Heart right ventricle (tissue), 16 donors: ENCODE measurements around the gene TBC1D22B. TPM values are rescaled to one million over a fixed set of nuclear protein-coding genes. Genes with fewer than 3 reads are reported as not detected.

ENCODE experiments used
- ATAC-seq, 8 donors: fragments of 200-7000 bp; cut with Tn5 transposase; one replicate each; pipeline ENCODE4 v1.9.1; 2020; ENCODE audit warnings: mild to moderate bottlenecking in 8 of 8, moderate library complexity in 8 of 8, moderate number of reproducible peaks in 1 of 8
- DNase-seq, 2 donors: peaks; one replicate each; pipeline ENCODE4 v3.0.0-alpha.2; 2020
- H3K27ac ChIP-seq, 10 donors: fragments of 200-600 bp; sonication (generic) in 2 of 10; one replicate each; pipeline versions ENCODE4 v1.5.0 to v1.8.0; 2020 to 2022; ENCODE audit warnings: mild to moderate bottlenecking in 3 of 10
- H3K27me3 ChIP-seq, 7 donors: fragments of 200-600 bp; one replicate each; pipeline ENCODE4 v1.8.0; 2021 to 2022; ENCODE audit warnings: mild to moderate bottlenecking in 2 of 7
- H3K36me3 ChIP-seq, 9 donors: fragments of 200-600 bp; sonication (generic) in 1 of 9; one replicate each; pipeline versions ENCODE4 v1.5.0 to v1.8.0; 2020 to 2022; ENCODE audit warnings: mild to moderate bottlenecking in 2 of 9
- H3K4me1 ChIP-seq, 9 donors: fragments of 200-600 bp; sonication (generic) in 1 of 9; one replicate each; pipeline versions ENCODE4 v1.5.0 to v1.8.0; 2020 to 2022; ENCODE audit warnings: mild to moderate bottlenecking in 4 of 9
- H3K4me3 ChIP-seq, 10 donors: fragments of 200-600 bp; sonication (generic) in 2 of 10; one replicate each; pipeline versions ENCODE4 v1.5.0 to v1.8.0; 2020 to 2022; ENCODE audit warnings: mild to moderate bottlenecking in 7 of 10, moderate library complexity in 2 of 10
- H3K9me3 ChIP-seq, 11 donors: fragments of 200-600 bp in 10 of 11; sonication (generic) in 2 of 11; one replicate each; pipeline versions ENCODE4 v1.5.0 to v1.8.0; 2013 to 2022; ENCODE audit warnings: mild to moderate bottlenecking in 2 of 11, control low read depth in 1 of 11, moderate library complexity in 1 of 11
- WGBS, 2 donors: extraction: QIAGEN DNeasy Blood & Tissue Kit; methylation state at CpG; one replicate each; pipeline ENCODE4 v1.1.7; 2013; ENCODE audit warnings: inconsistent platforms in 1 of 2; 5-methylcytosine and 5-hydroxymethylcytosine counted together
- intact Hi-C, 10 donors: fragments of 100-400 bp; cut with DNase I; formaldehyde crosslinking; loops; one replicate each; pipeline versions ENCODE4 v1.11.1 to v1.14.2; 2022
- polyA plus RNA-seq, 2 donors: library from polyadenylated mRNA; stranded (reverse); fragments of 200-250 nt; gene quantifications; one replicate each; pipeline ENCODE4 v1.2.3, GENCODE V29; 2013
- total RNA-seq, 10 donors: library from RNA; stranded (reverse); fragmentation: NEBNext Ultra II Directional in 3 of 10; extraction: Animal tissue kit (Norgen Biotek cat#: 25700) in 3 of 10; gene quantifications; one replicate each; pipeline versions ENCODE4 v1.2.1 to v1.2.4, GENCODE V29; 2021 to 2023
- TF ChIP-seq, protein P1 (sequence below), 9 donors: fragments of 200-600 bp; sonication (generic) in 2 of 9; IDR thresholded peaks; one replicate each; pipeline versions ENCODE4 v1.5.0 to v1.8.0; 2021 to 2022; ENCODE audit warnings: antibody characterized with exemption in 9 of 9, mild to moderate bottlenecking in 5 of 9, moderate library complexity in 1 of 9
- donor health status: Arrhythmogenic right ventricular cardiomyopathy.
- donor health status: ischemic (EF 13 %, LVEDD 7.1; RV severe dilation, severe dysfunction).
- donor health status: healthy with polysubstance abuse.
- donor health status: DM: no; HTN: yes; CAD: no.
- donor health status: DM: no; HTN: no; CAD: no.
- donor health status: ischemic (EF 25% LVEDD 6.9; RV normal size, moderate dysfunction).
- donor health status: ischemic (EF 25% LVEDD 5.7; RV mildly dilated, moderate dysfunction).
- donor health status: healthy.
- donor health status: DM: yes; HTN: yes; CAD: no.
- donor health status: Ischemic cardiomyopathy.
- donor health status: ischemic (EF 35%, LVEDD 5.7; RV mildly dilated, moderate dysfunction).
- donor health status: nonischemic (EF 11% LVEDD 7.7; RV severe dilation, severe dysfunction).
- donor health status: DM: yes; HTN: yes; CAD: no.
- donor health status: PGD.
- donor health status: ischemic (EF 29% LVEDD 5.4; RV normal size, mild dysfunction).
- donor health status: nonischemic (EF 23%, LVEDD 6.1; RV moderate dilation, normal function).

Gene TBC1D22B
- total and polyA plus RNA-seq, 12 donors = 5.0 to 8.1 (median 6.3) TPM

GRCh38 chr6:37260444-37260843 is 2.9 kb downstream of the TBC1D22B start:
- H3K4me1 ChIP-seq = peaks cover 0 to 42% (median 25%) of the 10 kb centered on the region in 9 donors
- TF ChIP-seq, protein P1, sequence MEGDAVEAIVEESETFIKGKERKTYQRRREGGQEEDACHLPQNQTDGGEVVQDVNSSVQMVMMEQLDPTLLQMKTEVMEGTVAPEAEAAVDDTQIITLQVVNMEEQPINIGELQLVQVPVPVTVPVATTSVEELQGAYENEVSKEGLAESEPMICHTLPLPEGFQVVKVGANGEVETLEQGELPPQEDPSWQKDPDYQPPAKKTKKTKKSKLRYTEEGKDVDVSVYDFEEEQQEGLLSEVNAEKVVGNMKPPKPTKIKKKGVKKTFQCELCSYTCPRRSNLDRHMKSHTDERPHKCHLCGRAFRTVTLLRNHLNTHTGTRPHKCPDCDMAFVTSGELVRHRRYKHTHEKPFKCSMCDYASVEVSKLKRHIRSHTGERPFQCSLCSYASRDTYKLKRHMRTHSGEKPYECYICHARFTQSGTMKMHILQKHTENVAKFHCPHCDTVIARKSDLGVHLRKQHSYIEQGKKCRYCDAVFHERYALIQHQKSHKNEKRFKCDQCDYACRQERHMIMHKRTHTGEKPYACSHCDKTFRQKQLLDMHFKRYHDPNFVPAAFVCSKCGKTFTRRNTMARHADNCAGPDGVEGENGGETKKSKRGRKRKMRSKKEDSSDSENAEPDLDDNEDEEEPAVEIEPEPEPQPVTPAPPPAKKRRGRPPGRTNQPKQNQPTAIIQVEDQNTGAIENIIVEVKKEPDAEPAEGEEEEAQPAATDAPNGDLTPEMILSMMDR (IDR thresholded peaks at IDR 0.05) = no peak
- no peak overlapping the region for H3K4me3 ChIP-seq
- no peak for DNase-seq
- no peak overlapping the region for H3K27ac ChIP-seq
- no peaks in the 10 kb centered on the region for H3K27me3 ChIP-seq
- ATAC-seq = no peak
- H3K9me3 ChIP-seq = no peaks in the 10 kb centered on the region
- 94 to 97% methylated on average over 1 of the region's 1 CpG for WGBS, 2 donors
- intact Hi-C loops = no loop called here
- peaks cover 0 to 3% (median 0%) of the 10 kb centered on the region in 9 donors for H3K36me3 ChIP-seq

GRCh38 chr6:37261198-37261597 is 3.6 kb downstream of the TBC1D22B start:
- no peak overlapping the region for H3K27ac ChIP-seq
- ATAC-seq (no peak), DNase-seq (no peak)
- no peaks in the 10 kb centered on the region for H3K27me3 ChIP-seq
- H3K4me1 ChIP-seq = peaks cover 0 to 45% (median 25%) of the 10 kb centered on the region in 9 donors
- no peak overlapping the region for H3K4me3 ChIP-seq
- intact Hi-C loops = no loop called here
- TF ChIP-seq, protein P1 (IDR thresholded peaks at IDR 0.05) = no peak
- H3K36me3 ChIP-seq = peaks cover 0 to 3% (median 0%) of the 10 kb centered on the region in 9 donors
- WGBS, 2 donors = 88 to 94% methylated on average over 5 of the region's 5 CpGs
- H3K9me3 ChIP-seq = peaks cover 0 to under 1% (median 0%) of the 10 kb centered on the region in 11 donors

- no peak for ATAC-seq
- peaks cover 0 to 37% (median 21%) of the 10 kb centered on the region in 9 donors for H3K4me1 ChIP-seq
- no peak overlapping the region for H3K27ac ChIP-seq
- no peak overlapping the region for H3K4me3 ChIP-seq
- no peak for DNase-seq
- intact Hi-C loops = no loop called here
- peaks cover 0 to 7% (median 0%) of the 10 kb centered on the region in 11 donors for H3K9me3 ChIP-seq
- 72 to 77% methylated on average over 8 of the region's 8 CpGs for WGBS, 2 donors
- H3K36me3 ChIP-seq = peaks cover 0 to 3% (median 0%) of the 10 kb centered on the region in 9 donors
- no peaks in the 10 kb centered on the region for H3K27me3 ChIP-seq
- TF ChIP-seq, protein P1 (IDR thresholded peaks at IDR 0.05) = no peak
These were observed 5.0 kb downstream of the TBC1D22B start for GRCh38 chr6:37262446-37263026.

- no peak for ATAC-seq
- H3K27ac ChIP-seq = no peak overlapping the region
These were observed 7.4 kb downstream of the TBC1D22B start for GRCh38 chr6:37265001-37265400.

More at GRCh38 chr6:37265001-37265400, 7.4 kb downstream of the TBC1D22B start:
- intact Hi-C loops = no loop called here
- no peak for DNase-seq
- Histone ChIP-seq H3K36me3 (peaks cover 0 to 24% (median 0%) of the 10 kb centered on the region in 9 donors), H3K27me3 (no peaks in the 10 kb centered on the region), H3K4me1 (peaks cover 0 to 25% (median 3%) of the 10 kb centered on the region in 9 donors), H3K4me3 (no peak overlapping the region), H3K9me3 (peaks cover 0 to 7% (median 0%) of the 10 kb centered on the region in 11 donors)
- TF ChIP-seq, protein P1 (IDR thresholded peaks at IDR 0.05) = no peak
- WGBS, 2 donors = 89 to 91% methylated on average over 2 of the region's 2 CpGs
